SK-N-SH treated with all-trans-retinoic acid at 6 μM for 48 hours (cell line): ENCODE results near the gene USH2A.
A peak's percentile ranks its signal among the peaks of the same experiment; 100 is the strongest.

ENCODE experiments used
- ATAC-seq: fragments of 200-7000 bp; cut with Tn5 transposase; 3 replicates; pipeline ENCODE4 v1.9.1; 2020; ENCODE audit warnings: mild to moderate bottlenecking, moderate library complexity
- ARNTL ChIP-seq: fragments of 450-650 bp; formaldehyde crosslinking; IDR thresholded peaks from 2 replicates; pipeline ENCODE4 v1.5.0; 2020; ENCODE audit warnings: low read depth, mild to moderate bottlenecking, moderate library complexity, borderline replicate concordance
- BACH2 ChIP-seq: fragments of 250-450 bp; sonication (Bioruptor Pico); IDR thresholded peaks from 2 replicates; pipeline ENCODE4 v1.9.0; 2021; ENCODE audit warnings: mild to moderate bottlenecking, borderline replicate concordance
- CSDC2 ChIP-seq: fragments of 250-450 bp; sonication (Bioruptor Pico); IDR thresholded peaks from 2 replicates; pipeline ENCODE4 v1.5.0; 2020; ENCODE audit warnings: mild to moderate bottlenecking, moderate library complexity
- CSRNP3 ChIP-seq: fragments of 250-450 bp; sonication (Bioruptor Pico); IDR thresholded peaks from 2 replicates; pipeline ENCODE4 v1.5.1; 2021; ENCODE audit warnings: mild to moderate bottlenecking, moderate library complexity
- OSR1 ChIP-seq: fragments of 250-450 bp; sonication (Bioruptor Pico); IDR thresholded peaks from 2 replicates; pipeline ENCODE4 v1.8.0; 2022; ENCODE audit warnings: moderate library complexity, mild to moderate bottlenecking, inconsistent platforms
- PATZ1 ChIP-seq: fragments of 250-450 bp; sonication (Bioruptor Pico); IDR thresholded peaks from 2 replicates; pipeline ENCODE4 v1.8.0; 2020; ENCODE audit warnings: mild to moderate bottlenecking, moderate library complexity, borderline replicate concordance
- PPARA ChIP-seq: fragments of 250-450 bp; sonication (Bioruptor Pico); IDR thresholded peaks from 2 replicates; pipeline ENCODE4 v1.5.0; 2020; ENCODE audit warnings: mild to moderate bottlenecking, borderline replicate concordance
- RARB ChIP-seq: fragments of 250-450 bp; sonication (Bioruptor Pico); IDR thresholded peaks from 2 replicates; pipeline ENCODE4 v1.8.0; 2021; ENCODE audit warnings: mild to moderate bottlenecking, moderate library complexity
- TCF4 ChIP-seq: fragments of 250-450 bp; sonication (Bioruptor Pico); IDR thresholded peaks from 2 replicates; pipeline ENCODE4 v1.8.0; 2021; ENCODE audit warnings: mild to moderate bottlenecking, moderate library complexity, borderline replicate concordance
- ZFP30 ChIP-seq: fragments of 450-650 bp; formaldehyde crosslinking; IDR thresholded peaks from 2 replicates; pipeline ENCODE4 v1.5.0; 2022; ENCODE audit warnings: mild to moderate bottlenecking, moderate library complexity
- ZNF565 ChIP-seq: fragments of 450-650 bp; formaldehyde crosslinking; conservative IDR thresholded peaks from 2 replicates; pipeline ENCODE4 v1.5.0; 2020; ENCODE audit warnings: low read depth, mild to moderate bottlenecking, moderate library complexity
- ZNF70 ChIP-seq: fragments of 450-650 bp; formaldehyde crosslinking; IDR thresholded peaks from 2 replicates; pipeline ENCODE4 v1.5.0; 2020; ENCODE audit warnings: mild to moderate bottlenecking, moderate library complexity
- TF ChIP-seq, protein P1 (sequence below): fragments of 250-450 bp; sonication (Bioruptor Pico); IDR thresholded peaks from 2 replicates; pipeline ENCODE4 v1.5.0; 2020; ENCODE audit warnings: mild to moderate bottlenecking, moderate library complexity
- TF ChIP-seq, protein P2 (sequence below): fragments of 250-450 bp; sonication (Bioruptor Pico); IDR thresholded peaks from 2 replicates; pipeline ENCODE4 v1.8.0; 2021; ENCODE audit warnings: low read depth, mild to moderate bottlenecking, moderate library complexity, borderline replicate concordance

Gene USH2A

DNA sequence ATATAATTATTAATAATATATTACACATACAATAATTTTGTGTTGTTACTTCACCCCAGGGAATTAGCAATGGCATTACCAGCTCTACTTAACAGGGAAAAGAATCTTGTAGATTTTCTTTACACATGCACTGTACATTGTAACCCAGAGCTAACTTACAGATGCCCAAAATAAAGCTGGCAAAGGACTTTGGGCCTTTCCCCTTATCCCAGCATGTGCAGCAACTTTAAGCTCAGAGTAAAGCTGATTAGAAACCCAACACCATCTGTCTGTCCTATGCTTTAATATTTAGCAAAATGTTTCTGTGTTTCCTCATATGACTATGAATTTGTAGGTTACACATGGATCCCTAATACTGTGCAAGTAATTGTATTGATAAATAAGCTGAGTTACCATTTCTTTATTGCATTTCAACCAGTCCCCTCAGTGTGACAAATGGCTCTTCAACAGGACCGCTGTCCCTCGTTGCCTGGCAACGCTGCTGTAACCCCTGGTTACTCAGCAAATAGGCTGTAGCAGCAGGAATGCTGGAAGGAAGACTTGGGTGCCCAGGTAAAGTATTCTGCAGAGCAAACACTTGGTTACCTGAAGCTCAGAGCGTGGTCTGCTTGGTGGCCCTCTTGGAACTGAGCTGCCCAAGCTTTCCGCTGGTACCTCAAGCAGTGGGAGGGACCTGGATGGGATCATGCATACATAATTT lies at the start of gene USH2A:
Gene USH2A, minus strand, starts transcription at position 628 of the 700 bp plus-strand sequence. CDS start 1,112 bp downstream, outside the sequence.
- no peak for TF ChIP-seq ZFP30
- TF ChIP-seq TCF4 (CRISPR knock-in tag), result no peak
- TF ChIP-seq CSDC2, result no peak
- TF ChIP-seq, protein P1, sequence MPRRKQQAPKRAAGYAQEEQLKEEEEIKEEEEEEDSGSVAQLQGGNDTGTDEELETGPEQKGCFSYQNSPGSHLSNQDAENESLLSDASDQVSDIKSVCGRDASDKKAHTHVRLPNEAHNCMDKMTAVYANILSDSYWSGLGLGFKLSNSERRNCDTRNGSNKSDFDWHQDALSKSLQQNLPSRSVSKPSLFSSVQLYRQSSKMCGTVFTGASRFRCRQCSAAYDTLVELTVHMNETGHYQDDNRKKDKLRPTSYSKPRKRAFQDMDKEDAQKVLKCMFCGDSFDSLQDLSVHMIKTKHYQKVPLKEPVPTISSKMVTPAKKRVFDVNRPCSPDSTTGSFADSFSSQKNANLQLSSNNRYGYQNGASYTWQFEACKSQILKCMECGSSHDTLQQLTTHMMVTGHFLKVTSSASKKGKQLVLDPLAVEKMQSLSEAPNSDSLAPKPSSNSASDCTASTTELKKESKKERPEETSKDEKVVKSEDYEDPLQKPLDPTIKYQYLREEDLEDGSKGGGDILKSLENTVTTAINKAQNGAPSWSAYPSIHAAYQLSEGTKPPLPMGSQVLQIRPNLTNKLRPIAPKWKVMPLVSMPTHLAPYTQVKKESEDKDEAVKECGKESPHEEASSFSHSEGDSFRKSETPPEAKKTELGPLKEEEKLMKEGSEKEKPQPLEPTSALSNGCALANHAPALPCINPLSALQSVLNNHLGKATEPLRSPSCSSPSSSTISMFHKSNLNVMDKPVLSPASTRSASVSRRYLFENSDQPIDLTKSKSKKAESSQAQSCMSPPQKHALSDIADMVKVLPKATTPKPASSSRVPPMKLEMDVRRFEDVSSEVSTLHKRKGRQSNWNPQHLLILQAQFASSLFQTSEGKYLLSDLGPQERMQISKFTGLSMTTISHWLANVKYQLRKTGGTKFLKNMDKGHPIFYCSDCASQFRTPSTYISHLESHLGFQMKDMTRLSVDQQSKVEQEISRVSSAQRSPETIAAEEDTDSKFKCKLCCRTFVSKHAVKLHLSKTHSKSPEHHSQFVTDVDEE (CRISPR knock-in tag), result no peak
- TF ChIP-seq OSR1 (CRISPR knock-in tag), result no peak
- TF ChIP-seq, protein P2, sequence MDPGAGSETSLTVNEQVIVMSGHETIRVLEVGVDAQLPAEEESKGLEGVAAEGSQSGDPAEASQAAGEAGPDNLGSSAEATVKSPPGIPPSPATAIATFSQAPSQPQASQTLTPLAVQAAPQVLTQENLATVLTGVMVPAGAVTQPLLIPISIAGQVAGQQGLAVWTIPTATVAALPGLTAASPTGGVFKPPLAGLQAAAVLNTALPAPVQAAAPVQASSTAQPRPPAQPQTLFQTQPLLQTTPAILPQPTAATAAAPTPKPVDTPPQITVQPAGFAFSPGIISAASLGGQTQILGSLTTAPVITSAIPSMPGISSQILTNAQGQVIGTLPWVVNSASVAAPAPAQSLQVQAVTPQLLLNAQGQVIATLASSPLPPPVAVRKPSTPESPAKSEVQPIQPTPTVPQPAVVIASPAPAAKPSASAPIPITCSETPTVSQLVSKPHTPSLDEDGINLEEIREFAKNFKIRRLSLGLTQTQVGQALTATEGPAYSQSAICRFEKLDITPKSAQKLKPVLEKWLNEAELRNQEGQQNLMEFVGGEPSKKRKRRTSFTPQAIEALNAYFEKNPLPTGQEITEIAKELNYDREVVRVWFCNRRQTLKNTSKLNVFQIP (CRISPR knock-in tag), result no peak
- no peak for TF ChIP-seq PPARA
- TF ChIP-seq PATZ1 (CRISPR knock-in tag), result no peak
- TF ChIP-seq ZNF70 (CRISPR knock-in tag), result no peak
- no peak for TF ChIP-seq ARNTL
- no peak for TF ChIP-seq CSRNP3 (CRISPR knock-in tag)
- no peak for TF ChIP-seq BACH2 (CRISPR knock-in tag)
- ATAC-seq, result no peak

- TF ChIP-seq, protein P1 (CRISPR knock-in tag), result 0 out of 2 replicates have a peak, but pooled peaks have one; percentile 55
- TF ChIP-seq PATZ1 (CRISPR knock-in tag) (no peak), ZNF565 (CRISPR knock-in tag) (no peak), ARNTL (no peak), RARB (CRISPR knock-in tag) (no peak)
- TF ChIP-seq, protein P2 (CRISPR knock-in tag), result no peak
- no peak for ATAC-seq
Observed at GRCh38 chr1:216466162-216466801, 43.0 kb upstream of the USH2A start.
